ENCODE results near the gene FNDC3B.

Gene FNDC3B

DNA sequence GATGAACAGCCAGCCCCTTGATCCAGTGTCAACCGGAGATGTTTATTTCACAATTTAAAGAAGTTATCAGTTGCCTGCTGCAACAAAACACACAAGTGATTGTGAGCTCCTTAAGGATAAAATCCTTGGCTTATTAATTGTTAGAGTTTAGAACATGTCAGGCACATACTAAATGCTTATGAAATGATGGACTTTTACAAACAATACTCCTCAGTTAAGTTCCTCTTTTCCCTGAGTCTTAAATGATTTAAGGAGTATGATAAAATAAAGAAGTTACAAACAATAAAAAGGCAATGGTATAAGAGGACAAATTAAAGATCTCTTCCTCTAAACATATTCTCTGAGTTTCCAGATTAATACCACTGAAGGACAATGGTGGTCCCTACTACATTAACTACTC is 403.2 kb downstream of the FNDC3B start:
- no peak for DNase-seq

- DNase-seq: no peak
Measured at GRCh38 chr3:172444821-172445220, 405.4 kb downstream of the FNDC3B start.

DNA sequence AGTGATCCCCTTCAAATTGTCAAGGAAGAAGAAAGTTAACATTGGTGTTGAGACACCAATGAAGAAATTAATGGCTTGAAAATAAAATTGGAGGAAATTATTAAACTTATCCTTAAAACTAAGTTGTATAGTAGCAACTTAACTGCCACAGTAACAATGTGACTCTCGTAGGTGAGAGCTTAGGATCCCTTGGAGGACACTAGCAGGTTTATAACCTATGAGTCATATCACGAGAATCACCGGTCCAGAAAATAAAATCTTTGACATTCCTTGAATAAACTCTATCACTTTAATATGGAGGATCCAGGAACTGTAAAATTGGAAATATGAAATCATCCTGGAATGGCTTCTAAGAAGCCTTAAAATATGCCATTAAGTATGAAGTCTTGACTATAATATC is 406.8 kb downstream of the FNDC3B start:
- DNase-seq: no peak

GRCh38 chr3:172447611-172448579 is 408.5 kb downstream of the FNDC3B start, which contains the start of gene GHSR:
Gene GHSR, minus strand, starts transcription at chr3:172448456. Its CDS starts 43 bp downstream, at chr3:172448413.
- no peak for DNase-seq

DNA sequence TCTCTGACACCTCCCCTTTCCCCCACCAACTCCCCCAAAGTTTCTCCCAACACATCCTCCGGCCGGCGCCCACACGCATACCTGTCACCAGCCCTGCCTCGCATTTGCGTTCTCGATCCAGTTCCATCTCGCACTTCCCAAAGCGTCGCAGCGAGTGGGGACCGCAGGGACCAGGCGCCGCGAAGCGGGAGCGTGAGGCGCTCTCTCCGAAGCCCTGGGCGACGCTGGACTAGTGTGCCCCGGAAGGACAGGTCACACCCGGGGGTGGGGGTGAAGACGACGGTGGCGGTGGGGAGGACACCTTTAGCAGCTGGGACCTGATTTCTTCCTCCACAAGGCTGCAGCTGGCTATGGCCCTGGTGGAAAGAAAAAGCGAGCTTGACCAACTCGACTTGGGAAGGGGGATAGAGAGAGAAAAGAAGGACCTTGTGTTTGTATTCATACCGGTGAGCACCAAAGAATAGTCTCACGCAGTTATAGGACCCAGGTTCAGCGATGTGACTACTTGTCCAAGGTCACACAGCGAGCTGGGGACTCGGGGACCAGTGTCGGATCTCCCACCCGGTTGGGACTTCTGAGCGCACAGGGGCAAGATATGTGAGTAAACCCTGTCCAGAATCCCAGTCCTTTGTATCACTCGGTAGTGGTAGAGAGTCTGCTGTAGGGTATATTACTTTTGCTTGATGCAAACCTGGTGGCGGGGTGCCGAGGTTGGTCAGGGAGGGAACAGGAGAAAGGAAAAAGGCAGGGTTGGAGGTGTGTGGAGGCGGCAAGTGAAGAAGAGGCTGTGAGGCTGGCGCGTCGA is 409.5 kb downstream of the FNDC3B start:
- no peak for DNase-seq

DNA sequence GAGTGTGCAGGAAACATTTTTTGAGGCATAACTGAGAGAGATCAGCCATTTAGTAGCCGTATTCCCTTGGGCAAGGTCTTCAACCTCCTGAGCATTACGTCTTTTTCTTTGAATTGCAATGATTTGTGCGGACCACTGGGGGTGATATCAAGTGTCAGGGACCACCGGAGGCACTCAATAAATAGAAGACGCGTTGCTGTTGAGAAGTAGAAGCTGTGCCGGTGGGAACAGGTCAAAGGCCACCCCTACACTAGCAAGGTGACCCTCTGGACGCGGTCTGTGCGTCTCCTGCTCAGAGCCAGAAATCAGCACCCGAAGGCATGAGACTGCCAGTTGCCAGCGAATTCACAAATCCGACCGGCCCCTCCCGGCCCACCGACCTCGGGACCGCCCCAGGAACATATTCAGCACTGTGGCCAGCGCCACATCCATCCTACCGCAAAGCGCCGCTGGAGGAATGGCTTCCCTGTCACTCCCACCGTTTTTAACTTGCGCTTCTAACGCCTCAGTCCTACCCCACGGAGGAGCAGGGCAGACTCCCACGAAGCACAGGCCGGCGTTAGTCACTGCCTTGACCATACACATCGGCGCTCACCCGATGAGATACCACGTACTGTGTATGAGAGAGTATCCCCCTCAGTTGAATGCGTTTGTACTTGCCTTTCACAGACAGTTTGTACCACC is 410.2 kb downstream of the FNDC3B start:
- DNase-seq: no peak
